ENCODE results near the gene SLC22A2. TPM values are rescaled to one million over a fixed set of nuclear protein-coding genes. Genes with fewer than 3 reads are reported as not detected.

Gene SLC22A2
- total and polyA plus RNA-seq, 2 donors (not counting 3 experiments of a cell fraction or from before 2014, with no cell fraction given), result not detected

- Histone ChIP-seq H3K27me3 (ENCODE audit: control insufficient read depth in 2 of 2, insufficient read depth in 2 of 2, low read length in 2 of 2) (no peaks in the 10 kb centered on the region), H3K4me3 (replicated peaks in 1 of 3; ENCODE audit: insufficient read depth in 1 of 3, low read depth in 1 of 3, low read length in 3 of 3) (no peak overlapping the region), H3K4me2 (ENCODE audit: insufficient read depth, low read length) (no peak overlapping the region), H3K27ac (ENCODE audit: insufficient read depth, low read depth, low read length) (no peak overlapping the region), H3K4me1 (ENCODE audit: control insufficient read depth, extremely low read depth, insufficient read depth, low read length) (no peaks in the 10 kb centered on the region), H4K20me1 (replicated peaks; ENCODE audit: control insufficient read depth, extremely low read depth, insufficient read depth, low read length) (no peaks in the 10 kb centered on the region), H3K9me1 (replicated peaks; ENCODE audit: control insufficient read depth, extremely low read depth, insufficient read depth, low read length) (no peaks in the 10 kb centered on the region), H3K36me3 (ENCODE audit: control insufficient read depth in 2 of 2, extremely low read depth in 1 of 2, insufficient read depth in 2 of 2, low read length in 2 of 2) (no peaks in the 10 kb centered on the region), H3K9me3 (replicated peaks; ENCODE audit: control insufficient read depth, insufficient read depth, low read length) (no peaks in the 10 kb centered on the region), H3K79me2 (ENCODE audit: control insufficient read depth, insufficient read depth, low read length) (no peaks in the 10 kb centered on the region), H2AFZ (ENCODE audit: low read depth, low read length) (no peak overlapping the region), H3K9ac (replicated peaks; ENCODE audit: extremely low read depth, insufficient read depth, low read length) (no peak overlapping the region)
- DNase-seq (ENCODE audit: low read depth, low spot score) (no peak), FAIRE-seq (no peak)
- TF ChIP-seq POLR2A (IDR thresholded peaks at IDR 0.05; ENCODE audit: low read depth, low read length) (no peak), GATA2 (IDR thresholded peaks at IDR 0.05; ENCODE audit: insufficient read depth, insufficient read length, low read depth, low read length) (no peak), CTCF (IDR thresholded peaks at IDR 0.05; ENCODE audit: extremely low read depth in 1 of 2, insufficient read depth in 1 of 2, low read depth in 1 of 2, low read length in 2 of 2) (no peak), JUN (IDR thresholded peaks at IDR 0.05; ENCODE audit: borderline replicate concordance, insufficient read depth, insufficient read length, low read depth) (no peak), MYC (IDR thresholded peaks at IDR 0.05; ENCODE audit: low read depth, low read length) (no peak), FOS (IDR thresholded peaks at IDR 0.05; ENCODE audit: borderline replicate concordance, insufficient read depth, low read length) (no peak), MAX (IDR thresholded peaks at IDR 0.05; ENCODE audit: insufficient read depth, insufficient read length) (no peak), POLR2AphosphoS5 (IDR thresholded peaks at IDR 0.05; ENCODE audit: insufficient read depth, low read depth, low read length) (no peak), EZH2 (IDR thresholded peaks at IDR 0.05; ENCODE audit: borderline replicate concordance, low read depth, low read length, severe bottlenecking) (no peak)
- intact Hi-C loops (cut with micrococcal nuclease), result no loop called here
- dilution Hi-C loops (cut with MboI; ENCODE audit: extremely low pct_ligation_motif_present, low sequenced_read_pairs), result no loop called here
- no TSS peak for BruUV-seq (replicated peaks)
- POLR2A ChIA-PET, result no interaction called here
- CTCF ChIA-PET, result no interaction called here
Observed at GRCh38 chr6:160284575-160284974, 26.0 kb upstream of the SLC22A2 start.

Data from endothelial cell of umbilical vein (primary cell).